Testis (tissue), 2 donors: ENCODE measurements around the gene KIF16B.

Experiments
- CTCF ChIP-seq, 3 experiments: fragments of 450-650 bp in 2 of 3; fragments of 200-600 bp in 1 of 3; sonication (generic) in 1 of 3; IDR thresholded peaks; one replicate each; pipeline ENCODE4 v1.5.1; 2016 to 2019; ENCODE audit warnings: antibody characterized with exemption in 3 of 3, mild to moderate bottlenecking in 2 of 3, moderate library complexity in 1 of 3
- POLR2A ChIP-seq: fragments of 450-650 bp; IDR thresholded peaks from one replicate; pipeline ENCODE4 v1.6.1; 2017; ENCODE audit warnings: antibody characterized with exemption, mild to moderate bottlenecking, moderate library complexity

DNA sequence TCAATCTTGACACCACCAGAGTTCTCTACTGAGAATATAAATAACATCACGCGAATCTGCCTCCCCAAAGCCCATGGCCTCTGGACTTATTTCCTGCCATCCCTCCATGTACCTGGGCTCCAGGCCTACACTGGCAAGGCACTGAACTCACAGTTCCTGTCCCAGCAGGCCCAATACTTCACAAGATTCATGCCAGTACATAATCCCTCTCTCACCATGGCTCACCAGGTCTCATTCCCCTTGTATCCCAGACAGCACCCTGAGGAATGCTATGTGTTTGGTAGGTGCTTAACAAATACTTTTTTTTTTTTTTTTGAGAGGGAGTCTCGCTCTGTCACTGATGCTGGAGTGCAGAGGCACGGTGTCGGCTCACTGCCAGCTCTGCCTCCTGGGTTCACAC is 1.9 kb downstream of the KIF16B start:
- TF ChIP-seq CTCF (IDR thresholded peaks at IDR 0.05) = no peak
- TF ChIP-seq POLR2A = no peak
